ENCODE measurements around the gene CTNNA3. TPM values are rescaled to one million over a fixed set of nuclear protein-coding genes. Genes with fewer than 3 reads are reported as not detected.

Gene CTNNA3
- total RNA-seq, 1 experiment from 2014 or later = 0.32 TPM

DNA sequence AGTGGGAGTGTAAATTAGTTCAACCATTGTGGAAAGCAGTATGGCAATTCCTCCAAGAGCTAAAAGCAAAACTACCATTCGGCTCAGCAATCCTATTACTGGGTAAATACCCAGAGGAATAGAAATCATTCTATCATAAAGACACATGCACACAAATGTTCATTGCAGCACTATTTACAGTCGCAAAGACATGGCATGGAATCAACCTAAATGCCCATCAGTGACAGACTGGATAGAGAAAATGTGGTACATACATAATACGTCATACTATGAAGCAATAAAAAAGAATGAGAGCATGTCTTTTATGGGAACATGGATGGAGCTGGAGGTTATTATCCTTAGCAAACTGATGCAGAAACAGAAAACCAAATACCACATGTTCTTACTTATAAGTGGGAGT, 1646.7 kb downstream of the CTNNA3 start:
- intact Hi-C loops (cut with micrococcal nuclease) = no loop called here
- no TSS peak for BruUV-seq (replicated peaks)
- no peak for TF ChIP-seq FOSL1 (IDR thresholded peaks at IDR 0.05; ENCODE audit: low read depth)
- no peak for TF ChIP-seq RAD21 (IDR thresholded peaks at IDR 0.05; ENCODE audit: low read depth)
- TF ChIP-seq, protein P1, sequence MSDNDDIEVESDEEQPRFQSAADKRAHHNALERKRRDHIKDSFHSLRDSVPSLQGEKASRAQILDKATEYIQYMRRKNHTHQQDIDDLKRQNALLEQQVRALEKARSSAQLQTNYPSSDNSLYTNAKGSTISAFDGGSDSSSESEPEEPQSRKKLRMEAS (IDR thresholded peaks at IDR 0.05) = no peak
- TF ChIP-seq, protein P2, sequence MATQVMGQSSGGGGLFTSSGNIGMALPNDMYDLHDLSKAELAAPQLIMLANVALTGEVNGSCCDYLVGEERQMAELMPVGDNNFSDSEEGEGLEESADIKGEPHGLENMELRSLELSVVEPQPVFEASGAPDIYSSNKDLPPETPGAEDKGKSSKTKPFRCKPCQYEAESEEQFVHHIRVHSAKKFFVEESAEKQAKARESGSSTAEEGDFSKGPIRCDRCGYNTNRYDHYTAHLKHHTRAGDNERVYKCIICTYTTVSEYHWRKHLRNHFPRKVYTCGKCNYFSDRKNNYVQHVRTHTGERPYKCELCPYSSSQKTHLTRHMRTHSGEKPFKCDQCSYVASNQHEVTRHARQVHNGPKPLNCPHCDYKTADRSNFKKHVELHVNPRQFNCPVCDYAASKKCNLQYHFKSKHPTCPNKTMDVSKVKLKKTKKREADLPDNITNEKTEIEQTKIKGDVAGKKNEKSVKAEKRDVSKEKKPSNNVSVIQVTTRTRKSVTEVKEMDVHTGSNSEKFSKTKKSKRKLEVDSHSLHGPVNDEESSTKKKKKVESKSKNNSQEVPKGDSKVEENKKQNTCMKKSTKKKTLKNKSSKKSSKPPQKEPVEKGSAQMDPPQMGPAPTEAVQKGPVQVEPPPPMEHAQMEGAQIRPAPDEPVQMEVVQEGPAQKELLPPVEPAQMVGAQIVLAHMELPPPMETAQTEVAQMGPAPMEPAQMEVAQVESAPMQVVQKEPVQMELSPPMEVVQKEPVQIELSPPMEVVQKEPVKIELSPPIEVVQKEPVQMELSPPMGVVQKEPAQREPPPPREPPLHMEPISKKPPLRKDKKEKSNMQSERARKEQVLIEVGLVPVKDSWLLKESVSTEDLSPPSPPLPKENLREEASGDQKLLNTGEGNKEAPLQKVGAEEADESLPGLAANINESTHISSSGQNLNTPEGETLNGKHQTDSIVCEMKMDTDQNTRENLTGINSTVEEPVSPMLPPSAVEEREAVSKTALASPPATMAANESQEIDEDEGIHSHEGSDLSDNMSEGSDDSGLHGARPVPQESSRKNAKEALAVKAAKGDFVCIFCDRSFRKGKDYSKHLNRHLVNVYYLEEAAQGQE (IDR thresholded peaks at IDR 0.05; ENCODE audit: low read depth) = no peak
- TF ChIP-seq ZFX (IDR thresholded peaks at IDR 0.05) = no peak
- no peak for TF ChIP-seq EZH2 (IDR thresholded peaks at IDR 0.05)
- TF ChIP-seq SIN3A (IDR thresholded peaks at IDR 0.05; ENCODE audit: low read depth) = no peak
- TF ChIP-seq SP1 (IDR thresholded peaks at IDR 0.05; ENCODE audit: low read depth) = no peak
- TF ChIP-seq EZH2phosphoT487 (IDR thresholded peaks at IDR 0.05; ENCODE audit: borderline replicate concordance) = no peak
- ATAC-seq = no peak
- no peak overlapping the region for H3K9ac ChIP-seq (ENCODE audit: low read length)
- H3K4me2 ChIP-seq (ENCODE audit: low read length) = no peak overlapping the region
- peaks cover 0 to 6% of the 10 kb centered on the region in 2 experiments; a peak in 2 of 4 replicates for H3K9me3 ChIP-seq (ENCODE audit: control insufficient read depth in 1 of 2, insufficient read depth in 1 of 2, low read depth in 1 of 2, low read length in 2 of 2)
- no peaks in the 10 kb centered on the region for H3K4me1 ChIP-seq (ENCODE audit: control insufficient read depth in 1 of 2, insufficient read depth in 2 of 2, low read length in 2 of 2)
- H3K79me2 ChIP-seq (ENCODE audit: insufficient read depth, low read length) = no peaks in the 10 kb centered on the region
- H3K9me2 ChIP-seq (ENCODE audit: insufficient read depth) = no peaks in the 10 kb centered on the region
- no peak overlapping the region for H2AFZ ChIP-seq (ENCODE audit: low read depth, low read length, poor library complexity, severe bottlenecking)
- no peak for DNase-seq (ENCODE audit: low read depth, low spot score)
- RAD21 ChIA-PET (ENCODE audit: low non-redundant PET in 1 of 2, low total read pairs in 2 of 2, uncharacterized antibody in 2 of 2, unreplicated experiment in 2 of 2) = no interaction called here
- no peak overlapping the region for H3K27ac ChIP-seq (ENCODE audit: low read depth, low read length)
- no peak overlapping the region for H3K4me3 ChIP-seq (replicated peaks in 1 of 2; ENCODE audit: low read depth in 1 of 2, low read length in 2 of 2)
- no peaks in the 10 kb centered on the region for H3K36me3 ChIP-seq (ENCODE audit: control insufficient read depth in 1 of 2, insufficient read depth in 2 of 2, low read length in 2 of 2)
- POLR2A ChIA-PET = no interaction called here
- H3K27me3 ChIP-seq (ENCODE audit: insufficient read depth, low read length) = no peaks in the 10 kb centered on the region
- CTCF ChIA-PET = no interaction called here
- H4K20me1 ChIP-seq (ENCODE audit: insufficient read depth) = no peaks in the 10 kb centered on the region
